ENCODE data around the gene AMIGO1.

Gene AMIGO1, protein sequence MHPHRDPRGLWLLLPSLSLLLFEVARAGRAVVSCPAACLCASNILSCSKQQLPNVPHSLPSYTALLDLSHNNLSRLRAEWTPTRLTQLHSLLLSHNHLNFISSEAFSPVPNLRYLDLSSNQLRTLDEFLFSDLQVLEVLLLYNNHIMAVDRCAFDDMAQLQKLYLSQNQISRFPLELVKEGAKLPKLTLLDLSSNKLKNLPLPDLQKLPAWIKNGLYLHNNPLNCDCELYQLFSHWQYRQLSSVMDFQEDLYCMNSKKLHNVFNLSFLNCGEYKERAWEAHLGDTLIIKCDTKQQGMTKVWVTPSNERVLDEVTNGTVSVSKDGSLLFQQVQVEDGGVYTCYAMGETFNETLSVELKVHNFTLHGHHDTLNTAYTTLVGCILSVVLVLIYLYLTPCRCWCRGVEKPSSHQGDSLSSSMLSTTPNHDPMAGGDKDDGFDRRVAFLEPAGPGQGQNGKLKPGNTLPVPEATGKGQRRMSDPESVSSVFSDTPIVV

DNA sequence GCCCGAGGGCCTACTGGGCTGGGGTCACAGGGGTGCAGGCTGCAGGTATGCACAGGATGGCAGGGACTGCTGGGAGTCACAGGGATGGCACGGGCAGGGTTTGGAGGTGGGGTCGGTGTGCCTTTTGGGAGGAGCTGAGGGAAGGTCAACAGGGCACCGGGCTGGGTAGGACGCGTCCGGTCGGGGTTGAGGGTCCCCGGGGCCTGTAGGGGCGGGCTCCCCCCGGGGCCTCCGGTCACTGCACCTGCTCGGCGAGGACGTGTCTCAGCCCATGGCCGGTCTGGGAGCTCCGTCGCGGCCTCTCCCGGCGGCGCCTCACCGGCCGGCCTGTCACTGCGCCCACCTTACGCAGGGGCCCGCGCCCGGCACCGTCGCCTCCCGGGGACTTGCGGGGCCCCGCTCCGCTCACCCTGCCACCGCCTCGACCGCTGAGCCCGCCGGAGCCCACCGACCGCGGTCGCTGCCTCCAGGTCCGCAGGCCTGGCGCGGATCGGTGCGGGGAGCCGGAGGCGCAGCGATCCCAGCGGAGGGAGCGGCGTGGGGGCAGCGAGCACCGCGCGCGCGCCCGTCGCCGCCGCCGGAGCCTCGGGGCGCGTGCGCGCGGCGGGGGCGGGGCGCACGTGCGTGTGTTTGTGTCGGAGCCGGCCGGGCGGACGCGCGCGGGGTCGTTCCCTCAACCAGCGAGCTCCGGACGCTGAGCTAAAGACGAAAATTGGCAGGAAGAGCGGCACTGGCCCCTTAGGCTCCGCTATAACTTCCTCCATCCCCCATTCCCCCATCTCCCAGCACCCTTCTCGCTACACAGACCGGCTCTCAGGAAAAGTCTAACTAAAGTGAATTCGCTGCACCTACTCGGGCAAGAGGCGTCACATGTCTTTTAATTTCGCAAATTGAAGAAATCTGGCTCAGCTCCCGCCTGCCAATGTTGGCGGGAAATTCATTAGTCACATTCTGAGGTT is at the start of gene AMIGO1:
AMIGO1 (minus strand) TSS at position 552 of the 959 bp plus-strand sequence. CDS start 815 bp downstream, outside the sequence.
- FAIRE-seq (no peak), DNase-seq (ENCODE audit: extremely low spot score, insufficient read length, low read depth) (peak; percentile 67)

DNA sequence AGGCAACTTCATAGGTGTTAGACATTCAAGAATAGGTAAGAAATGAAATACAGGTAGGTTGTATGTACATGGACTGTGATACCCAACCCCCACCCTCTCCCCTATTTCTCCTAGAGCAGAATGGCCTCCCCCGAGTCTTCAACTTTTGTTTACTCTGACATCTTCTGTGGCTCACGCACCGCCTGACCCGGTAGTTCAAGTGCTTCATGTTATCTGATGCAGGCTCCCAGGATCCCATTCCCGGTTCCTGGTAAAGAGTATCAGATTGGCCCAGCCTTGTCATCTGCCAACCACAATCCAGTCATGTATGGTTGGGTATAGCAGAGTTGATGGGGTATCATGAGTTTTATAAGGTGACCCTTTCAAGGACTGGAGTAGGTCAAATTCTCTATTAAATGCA is 48.0 kb upstream of the AMIGO1 start:
- no peak for FAIRE-seq
- DNase-seq (ENCODE audit: extremely low spot score, insufficient read length, low read depth), result no peak

DNA sequence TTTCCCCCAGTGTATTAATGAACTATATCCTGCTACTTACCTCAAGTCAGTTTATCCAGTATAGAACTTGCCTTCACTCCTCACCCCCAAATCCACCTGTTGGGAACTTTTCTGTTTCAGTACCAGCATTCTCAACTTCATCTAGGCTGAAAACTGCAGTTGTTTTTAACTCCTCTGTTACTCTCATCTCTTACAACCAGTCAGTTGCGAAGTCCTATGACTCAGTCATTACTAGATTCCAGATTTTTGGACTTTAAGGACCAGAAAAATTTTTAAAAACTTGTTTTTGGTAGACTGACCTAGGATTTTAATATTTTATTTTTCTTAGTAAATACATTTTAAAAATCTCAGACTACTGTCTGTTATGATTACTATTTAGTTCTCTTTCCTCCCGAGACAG is 47.0 kb upstream of the AMIGO1 start:
- DNase-seq (ENCODE audit: extremely low spot score, insufficient read length, low read depth) (no peak), FAIRE-seq (no peak)

DNA sequence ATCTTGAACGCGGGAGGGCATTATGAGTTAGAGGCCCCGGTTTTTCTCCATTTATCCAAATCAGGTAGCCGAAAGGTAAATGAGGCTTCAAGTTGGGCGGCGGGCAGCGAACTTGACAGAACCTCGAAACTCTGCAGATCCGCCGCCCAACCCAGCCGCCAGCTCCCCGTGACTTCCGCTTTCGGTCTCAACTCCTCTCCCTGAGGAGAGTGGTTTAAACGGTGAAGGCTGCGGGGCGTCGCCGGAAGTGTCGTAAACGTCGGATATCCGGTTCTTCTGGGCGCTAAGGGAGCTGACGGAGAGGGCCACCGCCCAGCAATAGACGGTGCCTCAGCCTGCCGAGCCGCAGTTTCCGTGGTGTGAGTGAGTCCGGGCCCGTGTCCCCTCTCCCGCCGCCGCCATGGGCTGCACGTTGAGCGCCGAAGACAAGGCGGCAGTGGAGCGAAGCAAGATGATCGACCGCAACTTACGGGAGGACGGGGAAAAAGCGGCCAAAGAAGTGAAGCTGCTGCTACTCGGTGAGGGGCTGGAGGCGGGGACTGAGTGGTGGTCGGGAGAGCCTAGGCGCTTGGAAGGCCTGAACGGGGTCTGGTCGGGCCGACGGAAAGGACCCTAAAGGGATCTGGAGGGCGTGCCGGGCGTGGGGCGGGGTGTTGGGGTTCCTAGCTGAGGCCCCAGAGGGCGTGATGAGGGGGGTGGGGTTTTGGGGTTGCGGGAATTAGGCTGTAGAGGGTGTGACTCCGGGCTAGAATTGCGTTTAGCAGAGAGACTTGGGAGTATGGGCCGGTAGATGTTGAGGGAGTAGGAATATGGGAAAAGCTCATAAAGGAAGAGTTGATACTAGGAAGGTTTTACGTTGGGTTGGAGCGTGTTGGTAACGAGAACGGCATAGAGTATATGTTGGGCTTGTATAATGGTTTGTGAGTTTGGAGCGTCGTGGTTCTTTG is 39.1 kb upstream of the AMIGO1 start, which contains the start of gene GNAI3:
GNAI3 (plus strand) TSS at position 295 of the 947 bp plus-strand sequence; CDS start at position 401, 106 bp downstream.
- DNase-seq (ENCODE audit: extremely low spot score, insufficient read length, low read depth) (peak; percentile 85), FAIRE-seq (peak; percentile 96)

DNA sequence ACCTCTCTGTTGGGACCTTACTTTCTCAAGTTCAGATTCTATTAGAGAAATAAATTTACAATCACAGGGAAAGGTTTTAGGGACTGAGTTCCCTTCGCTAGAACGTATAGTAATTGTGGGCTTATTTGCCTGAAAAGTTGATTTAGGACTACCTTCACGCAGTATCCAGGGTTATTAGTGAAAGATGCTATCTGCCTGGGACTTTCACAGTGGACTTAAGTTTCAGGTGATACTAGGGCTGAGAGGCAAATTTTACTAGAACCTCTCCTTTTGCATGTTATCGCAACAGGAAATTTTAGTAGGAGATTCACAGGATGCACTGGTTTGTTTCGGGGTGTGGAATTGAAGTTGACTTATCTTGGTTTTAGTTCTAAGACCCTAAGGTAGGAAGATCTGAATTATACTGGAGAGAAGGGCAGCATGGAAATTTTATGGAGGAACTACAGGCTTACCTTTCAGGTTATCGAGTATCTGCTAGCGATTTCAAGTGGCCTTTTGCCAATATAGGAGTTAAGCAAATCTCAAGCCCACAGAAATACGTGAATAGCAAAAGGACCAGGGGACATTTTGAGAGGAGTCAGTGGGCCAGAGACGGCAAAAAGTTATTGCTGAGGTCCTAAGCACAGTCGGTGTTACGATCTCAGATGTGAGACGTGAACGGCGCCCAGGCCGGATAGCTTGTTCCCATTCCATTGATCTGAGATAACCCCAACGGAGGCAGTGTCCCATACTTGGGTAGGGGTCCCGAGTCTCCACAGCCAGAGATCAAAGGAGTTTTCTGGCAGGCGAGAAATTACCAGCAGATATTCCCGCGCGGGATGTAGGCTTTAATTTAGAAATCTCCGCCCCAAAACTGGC is 38.2 kb upstream of the AMIGO1 start:
- no peak for FAIRE-seq
- DNase-seq (ENCODE audit: extremely low spot score, insufficient read length, low read depth), result no peak

DNA sequence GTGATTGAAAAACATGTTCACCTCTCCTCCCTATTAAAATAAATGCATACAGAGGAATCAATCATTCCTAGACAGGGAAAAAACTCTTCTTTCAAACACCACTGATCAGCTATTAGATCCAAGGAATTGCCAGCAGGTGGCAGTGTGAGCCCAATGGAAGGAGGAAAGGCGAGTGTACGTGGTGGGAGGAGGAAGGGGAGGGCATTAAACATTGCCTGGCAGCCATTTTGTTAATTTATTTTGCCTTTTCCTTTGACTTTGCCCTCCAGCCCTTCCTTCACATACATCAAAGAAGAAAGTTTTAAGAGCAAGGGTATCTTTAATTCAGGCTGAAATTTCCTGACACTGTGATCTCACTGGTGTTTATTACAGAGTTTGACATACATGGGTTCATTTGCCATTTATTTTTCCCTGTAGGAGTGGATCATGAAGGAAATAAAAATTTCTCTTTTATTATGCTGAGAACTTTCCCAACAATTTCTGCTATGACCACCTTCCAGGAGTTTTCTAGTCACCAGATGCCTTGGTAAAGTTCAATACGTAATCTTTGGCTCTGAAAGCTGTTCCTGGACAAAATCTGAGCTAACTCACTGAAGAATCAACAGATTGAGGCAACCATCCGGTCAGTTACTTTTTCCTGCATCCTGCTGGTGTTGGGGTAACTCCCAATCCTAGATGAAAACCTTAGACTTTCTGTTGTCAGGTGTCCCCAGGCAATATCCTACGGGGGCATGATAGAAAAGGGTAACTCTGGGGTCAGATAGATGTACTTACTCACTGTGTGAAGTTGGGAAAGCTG is 37.0 kb upstream of the AMIGO1 start:
- DNase-seq (ENCODE audit: extremely low spot score, insufficient read length, low read depth) (peak; percentile 70), FAIRE-seq (peak; percentile 92)

DNA sequence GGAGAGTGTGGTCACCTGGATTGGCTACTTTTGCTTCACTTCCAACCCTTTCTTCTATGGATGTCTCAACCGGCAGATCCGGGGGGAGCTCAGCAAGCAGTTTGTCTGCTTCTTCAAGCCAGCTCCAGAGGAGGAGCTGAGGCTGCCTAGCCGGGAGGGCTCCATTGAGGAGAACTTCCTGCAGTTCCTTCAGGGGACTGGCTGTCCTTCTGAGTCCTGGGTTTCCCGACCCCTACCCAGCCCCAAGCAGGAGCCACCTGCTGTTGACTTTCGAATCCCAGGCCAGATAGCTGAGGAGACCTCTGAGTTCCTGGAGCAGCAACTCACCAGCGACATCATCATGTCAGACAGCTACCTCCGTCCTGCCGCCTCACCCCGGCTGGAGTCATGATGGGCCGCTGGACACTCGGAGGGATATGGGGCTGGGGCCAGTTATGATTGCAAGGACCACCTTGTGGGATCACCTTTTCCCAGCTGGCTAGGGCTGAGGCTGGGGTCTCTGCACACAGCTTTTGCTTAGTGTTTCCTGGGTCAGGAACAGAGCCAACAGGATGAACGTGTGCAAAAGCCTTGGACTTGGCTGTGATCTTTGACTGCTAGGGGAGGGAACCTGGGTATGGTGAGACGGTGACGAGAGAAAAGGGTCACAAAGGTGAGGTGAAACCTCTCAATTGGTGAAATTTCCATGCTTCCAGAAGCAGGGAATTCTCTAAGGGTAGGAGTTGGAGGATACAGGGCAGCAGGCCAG is 34.6 kb upstream of the AMIGO1 start:
- FAIRE-seq, result no peak
- no peak for DNase-seq (ENCODE audit: extremely low spot score, insufficient read length, low read depth)

DNA sequence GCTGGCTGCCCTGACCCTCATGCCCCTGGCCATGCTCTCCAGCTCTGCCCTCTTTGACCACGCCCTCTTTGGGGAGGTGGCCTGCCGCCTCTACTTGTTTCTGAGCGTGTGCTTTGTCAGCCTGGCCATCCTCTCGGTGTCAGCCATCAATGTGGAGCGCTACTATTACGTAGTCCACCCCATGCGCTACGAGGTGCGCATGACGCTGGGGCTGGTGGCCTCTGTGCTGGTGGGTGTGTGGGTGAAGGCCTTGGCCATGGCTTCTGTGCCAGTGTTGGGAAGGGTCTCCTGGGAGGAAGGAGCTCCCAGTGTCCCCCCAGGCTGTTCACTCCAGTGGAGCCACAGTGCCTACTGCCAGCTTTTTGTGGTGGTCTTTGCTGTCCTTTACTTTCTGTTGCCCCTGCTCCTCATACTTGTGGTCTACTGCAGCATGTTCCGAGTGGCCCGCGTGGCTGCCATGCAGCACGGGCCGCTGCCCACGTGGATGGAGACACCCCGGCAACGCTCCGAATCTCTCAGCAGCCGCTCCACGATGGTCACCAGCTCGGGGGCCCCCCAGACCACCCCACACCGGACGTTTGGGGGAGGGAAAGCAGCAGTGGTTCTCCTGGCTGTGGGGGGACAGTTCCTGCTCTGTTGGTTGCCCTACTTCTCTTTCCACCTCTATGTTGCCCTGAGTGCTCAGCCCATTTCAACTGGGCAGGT is 33.9 kb upstream of the AMIGO1 start:
- DNase-seq (ENCODE audit: extremely low spot score, insufficient read length, low read depth) (no peak), FAIRE-seq (no peak)

DNA sequence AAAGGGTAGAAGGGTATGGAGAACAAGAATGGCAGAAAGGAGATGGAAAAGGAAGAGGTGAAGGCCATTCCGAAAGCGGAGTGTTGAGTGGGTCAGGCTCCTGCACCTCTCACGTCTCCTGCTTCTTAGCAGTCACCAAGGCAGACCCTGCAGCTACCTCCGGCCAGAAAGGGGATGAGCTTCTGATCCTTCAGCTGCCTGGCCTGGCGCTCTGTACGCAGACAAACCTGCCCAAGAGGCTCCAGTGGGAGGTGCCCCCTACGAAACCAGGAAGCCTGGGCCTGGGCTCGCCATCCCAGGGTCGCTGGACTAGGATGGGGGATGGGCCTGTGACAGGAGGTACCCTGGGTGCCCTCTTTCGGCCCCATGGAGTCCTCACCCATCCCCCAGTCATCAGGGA is 33.1 kb upstream of the AMIGO1 start:
- DNase-seq (ENCODE audit: extremely low spot score, insufficient read length, low read depth) (no peak), FAIRE-seq (no peak)

DNA sequence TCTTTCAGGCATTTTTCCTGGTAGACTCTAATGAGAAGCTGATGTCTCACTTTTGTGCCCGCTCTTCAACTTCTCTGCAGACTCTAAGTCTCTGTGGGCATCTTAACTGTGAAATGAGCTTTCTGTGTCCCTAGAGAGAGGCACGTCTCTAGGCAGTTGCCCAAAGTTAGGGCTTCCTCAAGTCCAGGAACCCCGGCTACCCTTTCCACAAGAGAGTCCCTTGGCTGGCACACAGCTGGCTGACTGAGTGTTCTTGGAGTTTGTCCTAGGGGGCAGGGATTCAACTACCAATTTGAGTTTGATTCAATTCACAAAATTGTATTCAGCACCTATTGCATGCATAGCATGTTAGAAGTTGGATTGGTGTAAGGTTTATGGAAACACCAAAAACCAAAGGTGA is 31.6 kb upstream of the AMIGO1 start:
- no peak for DNase-seq (ENCODE audit: extremely low spot score, insufficient read length, low read depth)
- FAIRE-seq, result no peak

DNA sequence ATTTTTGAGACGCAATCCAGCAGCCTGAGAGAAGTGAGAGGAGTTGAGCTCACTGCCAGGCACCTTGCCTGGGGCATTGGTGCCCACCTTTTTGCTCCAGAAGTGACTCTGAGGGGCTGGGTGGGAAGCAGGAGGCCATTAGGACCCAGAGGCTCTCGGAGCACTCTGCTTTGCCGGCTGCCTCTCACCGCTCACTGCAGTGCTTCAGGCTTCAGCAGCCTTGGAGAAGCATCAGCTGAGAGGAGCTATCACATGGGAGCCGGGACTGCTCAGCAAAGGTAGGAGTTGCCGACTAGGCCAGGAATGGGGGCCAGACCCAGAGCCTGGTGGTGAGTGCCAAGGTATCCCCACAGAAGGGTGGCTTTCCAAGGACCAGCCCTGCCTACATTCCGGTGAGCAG is 30.1 kb upstream of the AMIGO1 start, which contains the start of gene GPR61:
GPR61 (plus strand) TSS at position 197 of the 400 bp plus-strand sequence. CDS start 3,151 bp downstream, outside the sequence.
- FAIRE-seq, result no peak
- no peak for DNase-seq (ENCODE audit: extremely low spot score, insufficient read length, low read depth)

DNA sequence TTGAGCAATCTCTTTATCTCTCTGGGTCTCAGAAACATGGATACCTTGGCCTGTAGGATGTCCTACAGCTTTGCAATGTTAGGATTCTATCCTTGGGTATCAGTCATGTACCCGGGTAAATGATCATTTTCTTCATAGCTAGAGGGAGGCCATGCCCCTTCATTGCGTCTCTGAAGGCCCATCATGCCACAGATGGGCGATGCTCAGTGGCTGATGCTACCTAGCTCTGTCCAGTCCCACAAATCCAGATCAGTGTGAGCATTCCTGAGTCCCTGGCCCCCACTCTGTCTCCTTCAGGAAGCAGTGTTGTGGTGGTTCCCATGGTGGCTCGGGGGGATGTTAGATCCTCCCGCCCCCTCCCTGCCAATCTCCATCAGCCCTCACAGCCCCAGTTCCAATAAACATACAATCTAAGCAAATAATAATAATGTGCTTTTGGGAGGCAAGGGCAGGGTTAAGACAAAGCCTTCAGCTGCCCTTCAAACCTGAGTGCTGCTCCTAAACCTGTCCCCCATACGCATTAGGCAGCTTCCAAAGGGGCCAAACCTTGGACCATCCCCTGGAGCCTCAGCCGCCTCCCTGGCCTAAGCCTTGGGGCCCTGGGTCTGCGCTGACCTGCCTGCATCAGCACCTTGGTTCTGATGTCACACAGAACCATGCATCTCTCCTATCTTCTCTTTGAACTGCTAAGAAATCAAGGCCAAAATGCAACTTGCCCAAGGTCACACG is 29.5 kb upstream of the AMIGO1 start:
- FAIRE-seq, result no peak
- DNase-seq (ENCODE audit: extremely low spot score, insufficient read length, low read depth), result no peak

DNA sequence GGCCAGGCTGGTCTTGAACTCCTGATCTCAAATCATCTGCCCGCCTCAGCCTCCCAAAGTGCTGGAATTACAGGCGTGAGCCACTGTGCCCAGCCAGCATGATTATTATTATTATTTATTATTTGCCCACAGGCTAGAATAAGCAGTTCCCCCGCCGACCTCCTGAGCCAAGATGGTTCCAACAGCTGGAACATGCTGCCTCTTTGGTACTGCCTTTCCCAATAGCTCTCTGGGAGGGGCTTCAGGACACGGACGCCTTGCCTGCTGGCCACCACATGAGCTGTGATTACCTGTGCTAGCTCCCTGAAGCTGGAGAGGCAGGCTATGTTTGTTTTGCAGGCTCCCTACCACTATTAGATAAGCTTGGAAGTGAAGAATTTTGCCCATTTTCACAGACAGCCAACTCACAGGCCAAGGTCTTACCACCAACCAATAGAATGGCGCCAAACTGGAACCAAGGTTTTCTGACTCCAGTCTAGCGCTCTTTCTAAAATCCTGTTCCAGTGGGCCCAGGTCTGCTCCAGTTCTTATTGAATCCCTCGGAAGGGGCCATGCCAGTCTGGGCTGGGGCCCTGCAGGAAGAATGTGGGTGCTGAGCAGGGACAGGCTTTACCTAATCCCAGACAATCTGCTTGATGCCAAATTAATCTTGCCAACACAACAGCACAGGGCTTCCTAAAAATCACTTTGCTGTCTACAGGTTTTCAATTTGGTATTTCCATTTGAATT is 28.1 kb upstream of the AMIGO1 start:
- no peak for FAIRE-seq
- no peak for DNase-seq (ENCODE audit: extremely low spot score, insufficient read length, low read depth)

DNA sequence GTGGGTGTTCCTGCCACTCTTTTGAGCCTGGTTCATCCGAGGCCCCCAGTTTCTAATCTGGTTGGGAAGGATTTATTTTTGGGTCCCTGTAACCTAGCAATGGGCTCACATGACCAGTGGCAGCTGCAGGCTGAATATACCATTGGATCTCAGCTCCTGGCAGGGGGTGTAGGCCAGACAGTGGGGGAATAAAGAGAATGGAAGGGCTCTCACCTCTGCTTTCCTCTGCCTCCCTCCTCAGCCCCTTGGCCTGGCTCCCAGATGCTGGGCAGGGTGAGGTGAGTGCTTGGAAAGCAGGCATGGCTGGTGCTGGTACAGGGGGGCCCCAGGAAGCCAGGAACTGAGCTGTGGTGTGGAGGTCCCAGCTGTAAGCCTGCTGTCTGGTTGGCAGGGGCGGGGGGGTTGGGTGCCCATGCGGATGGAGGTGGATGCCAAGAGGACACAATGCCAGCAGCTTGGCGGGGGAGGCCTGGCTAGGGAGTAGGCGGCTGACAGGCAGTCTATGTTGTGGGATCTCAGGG is 26.5 kb upstream of the AMIGO1 start:
- FAIRE-seq (no peak), DNase-seq (ENCODE audit: extremely low spot score, insufficient read length, low read depth) (no peak)

DNA sequence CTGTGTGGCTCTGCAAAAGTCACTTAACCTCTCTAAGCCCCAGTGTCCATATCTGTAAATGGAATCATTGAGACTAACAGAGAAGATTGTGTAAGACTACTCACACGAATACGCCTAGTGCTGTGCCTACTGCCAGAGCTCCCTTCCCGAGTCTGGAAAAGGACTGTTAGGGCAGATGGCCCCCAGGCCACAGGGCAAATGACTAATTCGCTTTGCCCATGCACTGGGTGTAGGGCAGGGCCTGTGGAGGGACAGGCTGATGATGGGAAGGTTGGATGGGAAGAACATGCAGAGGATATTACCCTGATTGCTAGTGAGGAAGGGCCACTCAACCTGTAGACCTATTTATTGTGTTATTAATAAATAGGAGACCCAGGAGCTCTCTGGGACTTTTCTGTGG is 26.0 kb upstream of the AMIGO1 start:
- no peak for FAIRE-seq
- DNase-seq (ENCODE audit: extremely low spot score, insufficient read length, low read depth), result no peak
